HG03135 (cell line): ENCODE results near the gene CASP5.

Experiments used
- ATAC-seq: cut with Tn5 transposase; IDR thresholded peaks from one replicate; pipeline ENCODE4 v1.9.1; 2021; ENCODE audit warnings: mild to moderate bottlenecking, moderate library complexity; ENCODE audit not compliant: unreplicated experiment

The CASP5 gene

DNA sequence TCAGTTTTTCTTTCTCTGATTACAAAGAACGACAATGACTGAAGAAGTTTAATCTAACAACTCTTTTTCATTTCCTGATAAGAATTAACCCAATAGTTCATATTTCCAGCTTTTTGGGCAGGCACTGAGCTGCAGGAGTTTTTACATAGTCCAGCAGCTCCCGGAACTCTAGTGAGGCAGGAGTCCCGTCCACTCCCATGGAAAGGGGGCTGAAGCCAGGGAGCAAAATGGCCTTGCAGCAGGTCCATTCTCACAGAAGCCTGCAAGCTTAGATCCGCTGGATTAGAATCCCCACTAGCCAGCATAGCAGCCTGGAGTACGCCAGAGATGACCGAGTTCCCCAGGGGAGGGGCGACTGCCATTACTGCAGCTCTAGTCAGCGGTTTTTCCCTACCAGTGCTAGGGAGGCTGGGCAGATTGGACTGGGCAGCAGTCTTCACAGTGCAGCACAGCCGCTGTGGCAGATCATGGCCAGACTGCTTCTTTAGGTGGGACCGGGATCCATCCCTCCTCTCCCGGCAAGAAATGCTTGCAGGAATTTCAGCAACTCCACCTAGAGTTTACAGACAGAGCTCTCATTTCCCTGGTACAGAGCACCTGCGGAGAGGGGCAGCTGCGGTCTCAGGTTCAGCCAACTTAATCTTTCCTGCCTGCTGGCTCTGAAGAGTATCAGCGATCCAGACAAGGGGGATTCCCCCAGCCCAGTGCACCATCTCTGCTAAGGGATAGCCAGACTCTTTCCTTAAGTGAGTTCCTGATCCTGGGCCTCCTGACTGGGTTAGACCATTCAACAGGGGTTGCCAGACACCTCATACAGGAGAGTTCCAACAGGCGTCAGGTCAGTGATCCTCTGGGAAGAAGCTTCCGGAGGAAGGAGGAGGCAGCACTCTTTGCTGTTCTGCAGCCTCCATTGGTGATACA lies 53.9 kb downstream of the CASP5 start:
- no peak for ATAC-seq

DNA sequence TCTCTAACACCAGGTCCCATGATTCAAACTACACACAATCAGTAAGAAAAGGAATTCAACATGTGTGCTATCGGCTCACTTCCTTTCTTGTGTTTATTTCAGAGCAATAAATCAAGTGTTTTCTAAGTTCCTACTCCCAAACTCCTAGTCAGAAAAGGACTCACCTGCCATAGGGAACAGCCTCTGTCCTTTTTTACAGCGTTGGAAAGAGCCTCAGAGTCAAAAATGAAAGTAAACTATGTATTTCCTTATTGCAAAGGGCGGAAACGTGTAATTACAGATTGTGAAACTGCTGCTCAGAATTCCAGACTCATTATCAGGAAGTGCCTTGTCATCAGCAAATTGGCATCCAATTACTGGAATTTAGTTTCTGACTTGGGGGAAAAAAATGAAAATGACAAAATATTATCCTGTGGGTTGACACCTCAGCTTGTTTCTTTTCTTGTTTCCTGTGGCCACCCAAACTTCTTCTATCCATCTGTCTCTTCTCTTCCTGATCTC lies 54.6 kb downstream of the CASP5 start, which contains the start of gene CASP4:
CASP4 (minus strand) TSS at position 220 of the 501 bp plus-strand sequence; CDS start at position 171, 49 bp downstream.
- peak; percentile 89 for ATAC-seq

DNA sequence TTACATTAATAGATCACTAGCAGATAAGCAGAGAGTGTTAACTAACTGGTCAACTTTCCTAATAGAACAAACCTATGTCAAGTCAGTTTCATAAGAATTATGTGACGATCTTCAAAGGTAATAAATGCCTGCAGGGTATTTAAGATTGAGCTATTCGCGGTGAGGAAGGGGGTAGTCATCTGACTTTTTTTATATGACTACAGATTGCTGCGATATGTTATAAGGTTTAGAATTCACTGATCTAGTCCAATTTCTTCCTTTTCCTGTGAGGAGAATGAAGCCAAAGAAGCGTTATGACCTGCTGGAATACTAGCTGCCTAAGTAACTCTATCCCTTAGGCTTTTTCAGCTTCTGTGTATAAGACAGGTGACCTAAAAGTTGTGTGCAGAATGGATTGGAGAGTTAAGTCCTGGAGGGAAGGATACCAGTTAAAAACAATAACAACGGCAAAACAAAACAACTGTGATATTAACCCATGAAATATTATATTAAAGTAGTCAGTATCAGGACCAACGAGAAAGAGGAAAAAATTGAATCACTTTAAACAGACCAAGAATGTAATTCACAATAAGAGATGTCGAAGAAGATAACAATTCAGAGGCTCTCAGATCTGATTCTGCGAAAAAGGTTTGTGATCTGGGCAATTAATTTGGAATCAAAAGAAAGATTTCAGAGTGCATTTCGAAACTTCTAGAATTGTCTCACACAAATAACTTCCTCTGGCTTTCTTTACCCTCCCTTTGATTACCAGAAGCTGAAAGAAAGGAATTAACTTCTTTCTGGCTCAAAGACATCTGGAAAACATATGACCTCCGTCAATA lies 55.2 kb downstream of the CASP5 start:
- ATAC-seq, result no peak

DNA sequence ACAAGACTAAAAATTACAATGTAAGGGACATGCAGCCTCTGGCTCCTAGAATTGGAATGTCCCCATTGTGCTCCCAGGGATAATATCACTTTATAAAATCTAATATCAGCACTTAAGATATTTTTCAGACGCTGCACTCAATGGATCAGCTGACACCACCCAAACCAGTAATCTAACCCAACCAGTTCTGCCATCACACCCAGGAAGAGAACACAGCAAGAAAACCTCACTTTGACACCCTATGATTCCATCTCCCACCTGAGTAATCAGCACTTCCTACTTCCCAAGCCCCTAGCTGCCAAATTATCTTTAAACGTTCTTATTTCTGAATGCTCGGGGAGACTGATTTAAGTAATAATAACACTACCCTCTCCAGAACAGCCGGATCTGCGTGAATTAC lies 57.2 kb downstream of the CASP5 start:
- ATAC-seq, result no peak

- no peak for ATAC-seq
These were observed 58.7 kb downstream of the CASP5 start for GRCh38 chr11:104964247-104964646.

- ATAC-seq, result no peak
These were observed 60.1 kb downstream of the CASP5 start for GRCh38 chr11:104962852-104963251.

DNA sequence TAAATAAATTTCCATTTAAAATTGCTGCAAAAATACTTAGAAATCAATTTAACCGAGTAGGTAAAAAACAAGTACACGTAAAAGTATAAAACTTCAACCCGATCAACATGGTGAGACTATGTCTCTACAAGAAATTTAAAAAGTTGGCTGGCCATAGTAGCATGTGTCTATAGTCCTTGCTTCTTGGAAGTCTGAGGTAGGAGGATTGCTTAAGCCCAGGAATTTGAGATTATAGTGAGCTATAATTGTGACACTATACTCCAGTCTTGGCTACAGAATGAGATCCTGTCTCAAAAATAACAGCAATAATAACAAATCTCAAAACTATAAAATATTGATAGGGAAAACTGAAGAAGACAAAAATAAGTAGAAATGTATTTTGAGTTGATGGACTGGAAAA lies 65.7 kb downstream of the CASP5 start:
- no peak for ATAC-seq

GRCh38 chr11:104956528-104956927 lies 66.4 kb downstream of the CASP5 start:
- no peak for ATAC-seq

DNA sequence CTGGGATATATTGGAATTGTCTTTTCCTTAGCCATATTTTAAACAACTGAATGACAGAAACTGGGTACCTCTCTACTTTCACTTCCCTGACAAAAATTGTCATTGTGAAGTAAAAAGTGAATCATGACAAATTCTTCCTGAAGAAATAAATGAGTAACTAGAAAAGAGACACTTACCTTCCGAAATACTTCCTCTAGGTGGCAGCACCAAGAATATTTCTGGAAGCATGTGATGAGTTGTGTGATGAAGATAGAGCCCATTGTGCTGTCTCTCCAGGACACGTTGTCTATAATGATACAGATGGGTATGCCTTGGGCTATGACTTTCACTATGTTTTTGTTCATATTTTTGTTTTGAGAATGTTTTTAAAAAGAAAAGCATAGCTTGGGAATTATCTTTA lies 76.1 kb downstream of the CASP5 start:
- peak; percentile 97 for ATAC-seq
